Calu3 (cell line): Measurements from ENCODE around the gene HNF1B. TPM values are rescaled to one million over a fixed set of nuclear protein-coding genes. Genes with fewer than 3 reads are reported as not detected.

Experiments used
- BruUV-seq: library from RNA; stranded (reverse); fragments of 400-500 nt; replicated peaks from 2 replicates; lab custom pipeline; 2021; lab: Mats Ljungman, UMichigan
- CTCF ChIA-PET: fragments of 300-600 bp; sonication (Branson Sonifier 250); formaldehyde crosslinking; loops from one replicate; lab custom pipeline; 2022; ENCODE audit warnings: antibody characterized with exemption; lab: Charles Lee
- DNase-seq: peaks from one replicate; pipeline ENCODE4 v3.0.0; 2022
- H3K27ac Mint-ChIP-seq: one replicate; pipeline ENCODE4 v1.8.0; 2022; ENCODE audit warnings: mixed read lengths; ENCODE audit not compliant: unreplicated experiment
- H3K27me3 Mint-ChIP-seq: one replicate; pipeline ENCODE4 v1.8.0; 2022; ENCODE audit warnings: mixed read lengths; ENCODE audit not compliant: unreplicated experiment
- H3K36me3 Mint-ChIP-seq: one replicate; pipeline ENCODE4 v1.8.0; 2022; ENCODE audit warnings: mild to moderate bottlenecking, moderate library complexity, mixed read lengths; ENCODE audit not compliant: insufficient read depth, unreplicated experiment
- H3K4me1 Mint-ChIP-seq: one replicate; pipeline ENCODE4 v1.8.0; 2022; ENCODE audit warnings: mild to moderate bottlenecking, low read depth, mixed read lengths; ENCODE audit not compliant: unreplicated experiment
- H3K4me3 Mint-ChIP-seq: one replicate; pipeline ENCODE4 v1.8.0; 2022; ENCODE audit warnings: mild to moderate bottlenecking, low read depth, moderate library complexity, mixed read lengths; ENCODE audit not compliant: unreplicated experiment
- H3K9me3 Mint-ChIP-seq: one replicate; pipeline ENCODE4 v1.8.0; 2022; ENCODE audit warnings: low read depth, mixed read lengths; ENCODE audit not compliant: unreplicated experiment
- intact Hi-C: fragments of 100-400 bp; cut with micrococcal nuclease; formaldehyde crosslinking; loops from one replicate; pipeline ENCODE4 v1.10.0; 2022; ENCODE audit not compliant: unreplicated experiment
- total RNA-seq: library from RNA; stranded (reverse); gene quantifications from 2 replicates; pipeline ENCODE4 v1.2.3, GENCODE V29; 2022
- TF ChIP-seq, protein P1 (sequence below): fragments of 200-600 bp; IDR thresholded peaks from one replicate; pipeline ENCODE4 v1.8.0; 2022; ENCODE audit warnings: antibody characterized with exemption; ENCODE audit not compliant: unreplicated experiment

Gene HNF1B
- total RNA-seq, 1 experiment from 2014 or later: 127 TPM

- H3K4me3 Mint-ChIP-seq: no peak overlapping the region
- no TSS peak for BruUV-seq
- CTCF ChIA-PET: interaction anchor here (0.9 to 1.9 kb wide), 8 partner anchors 9 to 381 kb away, joined by 3 to 17 read pairs (median 4); partner anchors contain the start of gene HNF1B
- H3K9me3 Mint-ChIP-seq: no peaks in the 10 kb centered on the region
- peaks cover 8% of the 10 kb centered on the region for H3K4me1 Mint-ChIP-seq
- peaks cover 5% of the 10 kb centered on the region for H3K36me3 Mint-ChIP-seq
- no peaks in the 10 kb centered on the region for H3K27me3 Mint-ChIP-seq
- intact Hi-C loops: no loop called here
- H3K27ac Mint-ChIP-seq: no peak overlapping the region
- TF ChIP-seq, protein P1, sequence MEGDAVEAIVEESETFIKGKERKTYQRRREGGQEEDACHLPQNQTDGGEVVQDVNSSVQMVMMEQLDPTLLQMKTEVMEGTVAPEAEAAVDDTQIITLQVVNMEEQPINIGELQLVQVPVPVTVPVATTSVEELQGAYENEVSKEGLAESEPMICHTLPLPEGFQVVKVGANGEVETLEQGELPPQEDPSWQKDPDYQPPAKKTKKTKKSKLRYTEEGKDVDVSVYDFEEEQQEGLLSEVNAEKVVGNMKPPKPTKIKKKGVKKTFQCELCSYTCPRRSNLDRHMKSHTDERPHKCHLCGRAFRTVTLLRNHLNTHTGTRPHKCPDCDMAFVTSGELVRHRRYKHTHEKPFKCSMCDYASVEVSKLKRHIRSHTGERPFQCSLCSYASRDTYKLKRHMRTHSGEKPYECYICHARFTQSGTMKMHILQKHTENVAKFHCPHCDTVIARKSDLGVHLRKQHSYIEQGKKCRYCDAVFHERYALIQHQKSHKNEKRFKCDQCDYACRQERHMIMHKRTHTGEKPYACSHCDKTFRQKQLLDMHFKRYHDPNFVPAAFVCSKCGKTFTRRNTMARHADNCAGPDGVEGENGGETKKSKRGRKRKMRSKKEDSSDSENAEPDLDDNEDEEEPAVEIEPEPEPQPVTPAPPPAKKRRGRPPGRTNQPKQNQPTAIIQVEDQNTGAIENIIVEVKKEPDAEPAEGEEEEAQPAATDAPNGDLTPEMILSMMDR: no peak
- no peak for DNase-seq
These were observed 9.5 kb upstream of the HNF1B start for GRCh38 chr17:37754363-37754762.

DNA sequence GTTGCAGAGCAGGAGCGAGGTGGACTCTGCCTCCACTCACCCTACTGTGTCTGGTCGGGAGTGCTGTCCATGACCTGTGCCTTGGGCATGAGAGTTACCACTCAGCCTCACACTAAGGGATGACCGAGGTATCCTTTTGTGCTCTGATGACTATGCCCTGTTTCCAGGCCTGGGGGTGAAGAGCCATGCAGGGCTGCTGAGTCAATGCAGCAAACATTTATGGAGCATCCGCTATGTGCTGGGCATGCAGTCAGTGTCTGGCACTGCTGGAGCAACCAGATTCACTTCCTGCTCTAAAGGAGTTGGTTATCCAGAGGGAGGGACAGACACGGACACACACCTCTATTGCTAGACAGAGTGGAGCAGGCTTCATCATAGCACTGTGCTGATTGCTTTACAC lies 7.6 kb upstream of the HNF1B start:
- peaks cover 17% of the 10 kb centered on the region for H3K36me3 Mint-ChIP-seq
- CTCF ChIA-PET: no interaction called here
- intact Hi-C loops: no loop called here
- DNase-seq: no peak
- no peak overlapping the region for H3K4me3 Mint-ChIP-seq
- no TSS peak for BruUV-seq
- H3K27me3 Mint-ChIP-seq: no peaks in the 10 kb centered on the region
- no peaks in the 10 kb centered on the region for H3K9me3 Mint-ChIP-seq
- H3K4me1 Mint-ChIP-seq: peaks cover 23% of the 10 kb centered on the region
- no peak overlapping the region for H3K27ac Mint-ChIP-seq
- TF ChIP-seq, protein P1: no peak

DNA sequence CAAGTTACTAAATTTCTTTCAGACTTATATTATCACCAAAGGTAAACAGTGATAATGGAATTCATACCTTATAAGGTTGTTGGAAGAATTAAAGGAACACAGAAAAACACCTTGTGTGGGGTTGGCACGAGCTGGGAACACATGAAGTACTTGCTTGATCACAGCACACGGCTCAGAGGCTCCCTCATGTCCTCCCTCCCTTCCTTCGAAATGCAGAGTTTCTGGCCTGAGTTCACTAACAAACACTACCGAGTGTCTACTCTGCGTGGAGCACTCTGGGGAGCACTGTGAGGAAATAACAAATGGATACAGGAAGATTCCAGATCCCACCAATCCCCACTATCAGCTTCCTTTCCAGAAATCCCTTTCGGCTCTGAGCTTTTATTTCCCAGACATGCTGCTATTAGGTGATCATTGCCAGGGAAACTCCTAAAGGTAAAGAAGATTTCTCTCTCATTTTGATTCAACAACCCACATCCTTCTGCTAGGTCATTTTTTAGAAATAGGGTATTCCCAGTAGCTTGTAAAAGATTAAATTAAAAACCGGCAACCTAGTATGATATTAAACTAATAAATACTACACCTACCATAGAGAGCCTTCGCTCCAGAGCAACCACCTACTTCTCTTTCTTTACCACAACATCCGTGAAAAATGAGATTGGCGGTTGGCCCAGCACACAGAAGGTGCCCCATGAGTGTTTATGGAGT lies 6.1 kb upstream of the HNF1B start:
- TF ChIP-seq, protein P1: no peak
- no peaks in the 10 kb centered on the region for H3K27me3 Mint-ChIP-seq
- H3K4me1 Mint-ChIP-seq: peaks cover 37% of the 10 kb centered on the region
- no peak overlapping the region for H3K4me3 Mint-ChIP-seq
- H3K36me3 Mint-ChIP-seq: peaks cover 33% of the 10 kb centered on the region
- no peak for DNase-seq
- H3K27ac Mint-ChIP-seq: no peak overlapping the region
- intact Hi-C loops: no loop called here
- CTCF ChIA-PET: interaction anchor here (0.6 to 1.8 kb wide), 11 partner anchors 9 to 74 kb away, joined by 3 to 8 read pairs (median 3); no protein-coding TSS in a partner anchor
- H3K9me3 Mint-ChIP-seq: no peaks in the 10 kb centered on the region
- no TSS peak for BruUV-seq

- no peak for DNase-seq
- TF ChIP-seq, protein P1: no peak
- CTCF ChIA-PET: interaction anchor here (0.6 to 2.8 kb wide), 11 partner anchors 9 to 75 kb away, joined by 3 to 9 read pairs (median 3); no protein-coding TSS in a partner anchor
- H3K27ac Mint-ChIP-seq: no peak overlapping the region
- no peaks in the 10 kb centered on the region for H3K9me3 Mint-ChIP-seq
- H3K4me3 Mint-ChIP-seq: no peak overlapping the region
- no peaks in the 10 kb centered on the region for H3K27me3 Mint-ChIP-seq
- BruUV-seq: no TSS peak
- peaks cover 39% of the 10 kb centered on the region for H3K36me3 Mint-ChIP-seq
- intact Hi-C loops: no loop called here
- H3K4me1 Mint-ChIP-seq: peaks cover 37% of the 10 kb centered on the region
These were observed 5.4 kb upstream of the HNF1B start for GRCh38 chr17:37750292-37750691.
